NCI-H2227 (cell line): ENCODE results near the gene MKRN2.
"Not testable (repeated sequence)": the region's sequence is repeated elsewhere in the genome, so short reads cannot be mapped to it uniquely, and the experiment has no call there.

Experiments
- DNase-seq: peaks from one replicate; lab custom pipeline; 2025; ENCODE audit not compliant: unreplicated experiment; lab: John Stamatoyannopoulos, UW

The MKRN2 gene

DNA sequence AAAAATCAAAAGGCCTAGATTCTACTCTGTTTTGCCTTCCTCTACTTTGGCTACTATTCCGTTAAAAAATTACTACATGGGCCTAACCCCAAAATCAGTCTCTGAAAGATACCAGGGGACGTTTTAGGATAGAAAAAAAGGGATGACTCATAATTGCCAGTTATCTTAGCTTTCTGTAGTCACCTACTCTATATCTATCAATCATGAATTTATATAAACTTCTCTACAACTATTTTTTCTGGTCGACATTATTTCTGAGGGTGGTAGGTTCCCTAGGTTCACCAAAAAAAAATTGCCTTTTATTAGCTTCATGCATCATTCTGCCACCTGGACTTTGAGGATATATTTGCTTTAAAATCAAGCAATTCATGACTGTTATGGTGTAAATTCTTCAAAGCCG lies 70.5 kb downstream of the MKRN2 start:
- DNase-seq, result no peak

DNA sequence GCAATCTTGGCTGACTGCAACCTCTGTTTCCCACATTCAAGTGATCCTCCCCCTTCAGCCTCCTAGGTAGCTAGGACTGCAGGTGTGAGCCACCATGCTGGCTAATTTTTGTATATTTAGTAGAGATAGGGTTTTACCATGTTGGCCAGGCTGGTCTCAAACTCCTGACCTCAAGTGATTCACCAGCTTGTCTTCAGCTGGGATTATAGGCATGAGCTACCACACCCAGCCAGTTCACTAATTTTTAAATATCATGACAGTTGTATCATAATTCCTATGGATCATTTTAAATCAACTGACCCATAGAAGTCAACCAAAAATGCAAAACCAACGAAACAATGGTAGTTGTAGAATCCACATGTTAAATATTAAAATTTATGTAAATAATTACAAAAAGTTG lies 71.9 kb downstream of the MKRN2 start:
- DNase-seq, result no peak

GRCh38 chr3:12629560-12629959 lies 72.7 kb downstream of the MKRN2 start:
- no peak for DNase-seq

DNA sequence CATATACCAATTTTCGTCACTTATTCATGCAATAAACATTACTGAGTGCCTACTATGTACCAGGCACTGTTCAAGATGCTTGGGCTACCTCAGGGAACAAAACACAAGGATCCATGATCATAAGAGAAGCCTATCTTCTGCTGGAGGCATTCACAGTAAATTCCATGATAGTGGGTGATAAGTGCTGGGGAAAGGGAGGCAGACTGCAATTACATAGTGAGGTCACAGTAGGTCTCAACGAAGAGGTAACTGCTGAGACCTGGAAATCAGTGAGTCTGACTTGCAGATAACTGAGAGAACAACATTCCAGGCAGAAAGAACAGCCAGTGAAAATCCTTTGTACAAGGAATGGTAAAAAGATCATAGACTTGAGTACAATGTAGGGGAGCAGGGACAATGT lies 73.4 kb downstream of the MKRN2 start:
- DNase-seq, result no peak

DNA sequence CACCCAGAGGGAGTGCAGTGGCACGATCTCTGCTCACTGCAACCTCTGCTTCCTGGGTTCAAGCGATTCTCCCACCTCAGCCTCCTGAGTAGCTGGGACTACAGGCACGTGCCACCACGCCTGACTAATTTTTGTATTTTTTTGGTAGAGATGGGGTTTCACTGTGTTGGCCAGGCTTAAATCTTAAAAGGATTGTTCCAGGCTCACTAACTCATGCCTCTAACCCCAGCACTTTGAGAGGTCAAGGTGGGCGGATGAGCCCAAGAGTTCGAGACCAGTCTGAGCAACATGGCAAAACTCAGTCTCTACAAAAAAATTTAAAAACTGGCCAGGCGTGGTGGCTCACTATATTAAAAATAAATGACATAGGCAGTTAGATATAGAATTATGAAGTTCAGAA lies 74.0 kb downstream of the MKRN2 start:
- not testable (repeated sequence) for DNase-seq

DNA sequence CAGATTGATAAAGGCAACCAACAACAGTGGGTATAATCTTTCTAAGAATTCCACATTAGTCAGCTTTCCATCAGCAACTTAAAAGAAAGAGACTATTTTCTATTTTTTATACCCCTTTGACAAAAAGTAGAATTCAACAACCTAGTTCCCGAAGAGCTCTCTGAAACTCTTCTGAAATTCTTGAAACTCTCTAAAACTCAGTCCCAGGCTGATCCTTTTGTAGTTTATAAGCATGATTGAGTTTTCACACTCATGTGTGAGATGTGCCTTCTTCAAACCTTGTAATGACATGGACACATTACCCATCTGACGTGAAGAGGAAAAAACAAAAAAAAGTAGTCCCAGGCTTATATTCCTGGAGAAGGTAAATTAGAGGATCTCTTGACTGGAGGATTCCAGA lies 75.6 kb downstream of the MKRN2 start:
- DNase-seq, result no peak

- DNase-seq, result no peak
Observed at GRCh38 chr3:12633108-12633507, 76.2 kb downstream of the MKRN2 start.
